HG03103 (cell line): ENCODE results near the gene FOLR1.

Experiments used
- ATAC-seq: cut with Tn5 transposase; IDR thresholded peaks from one replicate; pipeline ENCODE4 v1.9.1; 2021; ENCODE audit warnings: low read depth; ENCODE audit not compliant: unreplicated experiment

FOLR1 gene

GRCh38 chr11:72222907-72223614 is 31.1 kb downstream of the FOLR1 start:
- ATAC-seq = peak; percentile 58

- ATAC-seq = peak; percentile 33
These were observed 31.9 kb downstream of the FOLR1 start for GRCh38 chr11:72223615-72224563.

DNA sequence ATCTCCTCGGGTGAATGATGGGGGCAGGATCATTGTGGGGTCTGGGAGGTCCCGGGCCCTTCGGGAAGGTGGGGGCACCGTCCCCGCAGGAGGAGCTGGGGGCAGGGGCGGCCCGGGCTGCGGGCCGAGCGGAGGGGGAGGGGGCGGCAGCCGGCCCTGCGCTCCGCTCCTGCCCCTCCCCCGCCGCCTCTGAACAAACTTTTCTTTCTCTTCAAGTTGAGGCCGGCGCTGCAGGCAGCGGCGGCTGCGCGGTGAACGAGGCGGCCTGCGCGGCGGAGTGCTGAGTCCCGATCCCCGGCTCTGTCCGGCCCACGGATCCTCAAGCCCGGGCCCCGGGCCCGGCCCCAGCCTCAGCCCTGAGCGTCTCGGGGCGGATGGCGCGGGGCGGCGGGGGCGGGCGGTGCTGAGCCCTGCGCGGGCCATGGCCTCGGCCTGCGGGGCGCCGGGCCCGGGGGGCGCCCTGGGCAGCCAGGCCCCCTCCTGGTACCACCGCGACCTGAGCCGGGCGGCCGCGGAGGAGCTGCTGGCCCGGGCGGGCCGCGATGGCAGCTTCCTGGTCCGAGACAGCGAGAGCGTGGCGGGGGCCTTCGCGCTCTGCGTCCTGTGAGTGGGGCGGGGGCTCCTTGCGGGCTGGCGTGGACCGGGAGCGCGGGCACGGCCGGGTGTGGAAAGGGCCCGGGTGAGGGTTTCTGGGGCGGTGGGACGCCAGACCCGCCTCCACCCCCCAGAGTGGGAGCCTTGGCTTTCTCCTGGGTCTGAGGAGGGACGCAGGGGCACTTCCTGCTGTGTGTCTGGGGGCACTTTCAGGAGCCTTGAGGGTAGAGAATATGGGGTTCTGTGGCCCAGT is 32.8 kb downstream of the FOLR1 start, which contains the start of gene INPPL1:
Gene INPPL1, plus strand, starts transcription at position 204 of the 847 bp plus-strand sequence. Its CDS starts 218 bp downstream, at position 422.
- ATAC-seq = no peak

DNA sequence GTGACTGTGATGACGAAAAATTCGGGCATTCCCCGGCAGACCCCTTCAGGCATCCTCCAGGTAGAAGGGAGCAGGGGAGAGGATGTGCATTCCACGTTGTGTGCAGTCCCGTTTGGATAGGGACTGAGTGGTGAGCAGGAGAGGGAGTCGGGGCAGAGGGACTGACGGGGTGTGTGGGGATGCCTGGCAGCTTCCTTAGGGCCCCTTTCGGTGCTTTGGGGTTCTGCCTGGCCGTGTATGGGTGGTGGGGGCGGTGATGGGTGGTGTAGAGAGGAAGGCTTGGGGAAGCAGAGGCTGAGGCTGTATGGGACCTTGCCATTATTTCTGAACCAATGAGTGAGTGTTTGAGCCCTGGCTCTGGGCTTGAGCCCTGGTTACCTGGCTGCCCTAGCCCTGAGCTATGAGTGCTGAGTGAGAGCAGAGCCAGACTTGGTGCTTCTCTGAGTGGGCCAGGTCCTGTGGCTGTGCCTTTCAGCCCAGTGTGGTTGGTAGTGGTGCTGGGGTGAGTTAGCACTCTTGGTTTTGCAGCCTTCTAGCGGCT is 33.5 kb downstream of the FOLR1 start:
- no peak for ATAC-seq

DNA sequence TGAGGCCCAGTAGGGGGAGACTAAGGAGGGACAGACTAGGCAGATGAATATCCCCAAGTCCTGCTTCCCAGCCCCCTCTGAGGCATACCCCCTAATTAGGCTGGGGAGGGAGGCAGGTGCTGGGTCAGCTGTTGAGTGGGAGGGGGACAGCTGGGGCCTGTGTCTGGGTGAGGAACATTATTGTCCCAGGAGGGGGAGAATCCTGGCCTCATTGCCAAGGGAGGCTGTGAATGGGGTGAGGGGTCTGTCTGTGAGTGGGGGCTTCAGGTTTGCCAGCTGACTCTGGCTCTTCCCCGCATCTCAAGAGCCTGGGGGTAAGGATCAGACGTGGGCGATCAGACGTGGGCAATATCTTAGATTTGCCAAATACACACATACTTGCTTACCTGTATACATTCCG is 34.8 kb downstream of the FOLR1 start:
- no peak for ATAC-seq

DNA sequence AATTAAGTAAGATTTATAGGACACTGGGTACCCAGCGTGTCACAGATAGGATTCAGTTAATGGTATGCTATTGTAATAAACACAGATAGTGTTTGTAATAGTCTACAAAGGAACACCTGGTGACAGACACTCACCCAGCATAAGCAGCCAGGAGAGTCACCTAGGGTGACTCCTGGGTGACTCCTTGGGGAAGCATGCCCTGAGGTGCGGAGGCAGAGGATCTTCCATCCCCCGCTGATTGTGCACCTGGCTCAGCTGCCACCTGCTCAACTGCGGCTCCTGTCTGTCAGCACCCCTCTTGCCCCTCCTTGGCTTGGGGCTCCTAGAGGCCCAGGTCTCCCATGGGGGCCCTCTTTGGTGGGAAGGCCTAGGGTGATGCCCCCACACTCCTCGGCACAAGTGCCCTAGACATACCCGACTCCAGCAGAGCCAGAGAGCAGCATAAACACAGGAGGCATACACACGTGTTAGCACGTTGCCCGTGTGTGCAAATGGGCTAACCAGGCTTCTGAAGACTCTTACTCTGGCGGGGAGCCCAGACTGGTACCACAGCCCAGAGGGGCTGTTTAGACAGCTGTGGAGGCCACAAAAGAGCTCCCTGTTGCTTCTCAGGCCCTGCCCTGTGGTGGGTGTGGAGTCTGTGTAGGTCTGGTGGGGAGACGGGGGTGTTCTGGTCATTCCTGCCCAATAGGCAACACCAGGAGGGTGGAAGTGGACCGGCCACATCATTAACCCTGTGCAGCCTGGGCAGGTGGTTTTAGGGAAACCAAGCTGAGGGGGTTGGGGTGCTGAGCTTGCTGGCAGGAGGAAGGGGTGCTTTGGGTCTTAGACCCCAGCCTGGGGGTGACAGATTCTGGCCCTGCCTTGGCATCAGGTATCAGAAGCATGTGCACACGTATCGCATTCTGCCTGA is 35.6 kb downstream of the FOLR1 start:
- no peak for ATAC-seq

- ATAC-seq = no peak
These were observed 36.4 kb downstream of the FOLR1 start for GRCh38 chr11:72228229-72228843.

DNA sequence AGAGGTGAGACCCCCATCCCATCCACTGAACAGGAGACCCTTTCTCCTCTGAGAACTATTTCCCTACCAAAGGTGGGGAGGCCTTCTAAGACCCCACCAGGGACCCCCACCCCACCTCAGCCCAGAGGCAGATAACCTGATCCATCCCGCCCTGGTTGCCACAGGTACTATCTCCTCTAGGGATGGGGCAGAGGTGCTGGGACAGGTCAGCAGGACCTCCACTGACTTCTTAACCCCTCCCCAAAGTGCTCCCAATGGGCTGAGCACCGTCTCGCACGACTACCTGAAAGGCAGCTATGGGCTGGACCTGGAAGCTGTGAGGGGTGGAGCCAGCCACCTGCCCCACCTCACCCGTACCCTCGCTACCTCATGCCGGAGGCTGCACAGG is 36.9 kb downstream of the FOLR1 start:
- no peak for ATAC-seq

DNA sequence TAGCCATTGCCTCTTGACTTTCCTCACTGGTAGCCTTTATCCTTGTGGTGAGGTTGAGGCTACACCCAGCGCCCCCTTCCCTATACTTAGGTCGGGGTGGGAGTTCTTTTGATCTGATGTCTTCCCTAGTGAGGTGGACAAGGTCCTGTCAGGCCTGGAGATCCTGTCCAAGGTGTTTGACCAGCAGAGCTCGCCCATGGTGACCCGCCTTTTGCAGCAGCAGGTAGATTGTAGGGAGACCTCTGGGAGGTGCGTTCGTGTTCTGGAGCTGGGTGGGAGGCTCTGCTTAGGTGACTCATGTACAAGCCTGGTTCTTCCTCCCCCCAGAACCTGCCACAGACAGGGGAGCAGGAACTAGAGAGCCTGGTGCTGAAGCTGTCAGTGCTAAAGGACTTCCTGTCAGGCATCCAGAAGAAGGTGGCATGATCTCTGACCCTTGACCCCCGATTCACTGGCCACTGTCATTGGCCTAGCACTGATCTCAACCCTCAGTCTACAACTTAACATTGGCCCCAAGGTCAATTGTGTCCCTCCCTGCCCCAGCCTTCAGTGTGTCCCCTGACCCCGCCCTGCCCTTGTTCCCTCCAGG is 37.5 kb downstream of the FOLR1 start:
- ATAC-seq = no peak

DNA sequence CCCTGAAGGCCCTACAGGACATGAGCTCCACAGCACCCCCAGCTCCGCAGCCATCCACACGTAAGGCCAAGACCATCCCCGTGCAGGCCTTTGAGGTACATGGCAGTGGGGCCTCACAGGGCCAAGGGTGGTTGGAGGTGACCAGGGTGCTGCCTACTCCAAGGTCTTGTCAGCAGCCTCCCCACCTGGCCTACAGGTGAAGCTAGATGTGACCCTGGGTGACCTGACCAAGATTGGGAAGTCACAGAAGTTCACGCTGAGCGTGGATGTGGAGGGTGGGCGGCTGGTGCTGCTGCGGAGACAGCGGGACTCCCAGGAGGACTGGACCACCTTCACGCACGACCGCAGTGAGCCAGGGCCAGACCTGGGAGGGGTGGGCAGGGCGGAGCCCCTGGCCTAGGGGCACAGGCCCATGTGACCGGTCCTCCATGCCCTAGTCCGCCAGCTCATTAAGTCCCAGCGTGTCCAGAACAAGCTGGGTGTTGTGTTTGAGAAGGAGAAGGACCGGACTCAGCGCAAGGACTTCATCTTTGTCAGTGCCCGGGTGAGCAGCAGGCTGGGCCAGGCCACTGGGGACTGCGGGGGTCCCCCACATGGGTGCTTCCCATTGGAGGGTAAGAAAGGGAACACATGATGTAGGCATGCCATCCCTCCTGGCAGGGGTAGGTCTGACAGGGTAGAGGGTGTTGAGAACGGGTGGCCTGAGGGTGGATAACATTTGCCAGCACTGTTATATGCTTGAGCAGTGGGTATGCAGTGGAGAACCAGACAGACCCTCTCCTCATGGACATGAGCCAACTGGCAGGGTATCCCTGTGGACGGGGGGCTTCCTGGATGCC is 38.2 kb downstream of the FOLR1 start:
- ATAC-seq = no peak

DNA sequence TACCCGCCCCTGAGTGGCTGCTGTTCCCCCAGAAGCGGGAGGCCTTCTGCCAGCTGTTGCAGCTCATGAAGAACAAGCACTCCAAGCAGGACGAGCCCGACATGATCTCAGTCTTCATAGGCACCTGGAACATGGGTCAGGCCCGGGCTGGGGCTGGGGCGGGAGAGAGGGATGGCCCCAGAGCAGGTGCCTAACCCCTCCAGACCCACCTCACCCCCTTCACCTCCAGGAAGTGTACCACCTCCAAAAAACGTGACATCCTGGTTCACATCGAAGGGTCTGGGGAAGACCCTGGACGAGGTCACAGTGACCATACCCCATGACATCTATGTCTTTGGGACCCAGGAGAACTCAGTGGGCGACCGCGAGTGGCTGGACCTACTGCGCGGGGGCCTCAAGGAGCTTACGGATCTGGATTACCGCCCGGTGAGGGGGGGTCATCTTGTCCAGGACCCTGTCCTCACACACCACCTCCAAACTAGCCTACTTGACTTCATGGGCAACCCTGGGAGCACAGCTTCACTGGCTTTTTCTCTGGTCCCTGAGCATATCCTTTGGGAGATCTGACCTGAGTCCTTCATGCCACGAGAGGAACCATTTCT is 38.9 kb downstream of the FOLR1 start:
- no peak for ATAC-seq

DNA sequence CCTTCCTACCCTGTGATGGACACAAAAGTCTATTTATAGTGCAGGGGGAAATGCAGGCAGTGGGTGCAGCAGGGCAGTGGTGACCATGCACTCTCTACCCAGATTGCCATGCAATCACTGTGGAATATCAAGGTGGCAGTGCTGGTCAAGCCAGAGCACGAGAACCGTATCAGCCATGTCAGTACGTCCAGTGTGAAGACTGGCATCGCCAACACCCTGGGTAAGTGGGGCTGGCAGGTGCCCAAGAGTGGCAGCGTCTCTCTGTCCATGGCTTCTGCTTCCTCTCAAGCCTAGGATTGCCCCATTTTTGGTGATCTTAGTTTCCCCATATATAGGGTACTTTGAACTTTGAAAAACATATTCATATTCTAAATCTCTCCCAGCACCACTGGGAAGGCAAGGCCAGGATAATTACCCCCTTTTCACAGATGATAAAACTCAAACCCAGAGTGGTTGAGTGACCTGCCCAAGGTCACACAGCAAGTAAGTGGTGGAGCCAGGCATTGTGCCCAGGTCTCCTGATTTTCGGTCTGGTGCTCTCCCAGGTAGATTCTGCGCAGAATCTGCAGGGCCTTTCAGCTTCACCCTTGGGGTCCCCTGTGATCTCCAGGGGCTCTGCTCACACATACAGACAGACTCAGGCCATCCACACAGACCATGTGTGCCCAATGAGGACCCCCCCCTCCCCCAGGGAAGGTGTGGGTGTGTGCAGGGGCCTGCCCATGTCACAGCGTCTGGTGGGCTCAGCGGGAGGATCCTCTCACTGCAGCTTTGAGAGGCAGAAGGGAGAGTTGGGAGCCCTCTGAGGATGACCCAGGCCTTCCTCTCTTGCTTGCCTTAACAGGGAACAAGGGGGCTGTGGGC is 39.7 kb downstream of the FOLR1 start:
- no peak for ATAC-seq

DNA sequence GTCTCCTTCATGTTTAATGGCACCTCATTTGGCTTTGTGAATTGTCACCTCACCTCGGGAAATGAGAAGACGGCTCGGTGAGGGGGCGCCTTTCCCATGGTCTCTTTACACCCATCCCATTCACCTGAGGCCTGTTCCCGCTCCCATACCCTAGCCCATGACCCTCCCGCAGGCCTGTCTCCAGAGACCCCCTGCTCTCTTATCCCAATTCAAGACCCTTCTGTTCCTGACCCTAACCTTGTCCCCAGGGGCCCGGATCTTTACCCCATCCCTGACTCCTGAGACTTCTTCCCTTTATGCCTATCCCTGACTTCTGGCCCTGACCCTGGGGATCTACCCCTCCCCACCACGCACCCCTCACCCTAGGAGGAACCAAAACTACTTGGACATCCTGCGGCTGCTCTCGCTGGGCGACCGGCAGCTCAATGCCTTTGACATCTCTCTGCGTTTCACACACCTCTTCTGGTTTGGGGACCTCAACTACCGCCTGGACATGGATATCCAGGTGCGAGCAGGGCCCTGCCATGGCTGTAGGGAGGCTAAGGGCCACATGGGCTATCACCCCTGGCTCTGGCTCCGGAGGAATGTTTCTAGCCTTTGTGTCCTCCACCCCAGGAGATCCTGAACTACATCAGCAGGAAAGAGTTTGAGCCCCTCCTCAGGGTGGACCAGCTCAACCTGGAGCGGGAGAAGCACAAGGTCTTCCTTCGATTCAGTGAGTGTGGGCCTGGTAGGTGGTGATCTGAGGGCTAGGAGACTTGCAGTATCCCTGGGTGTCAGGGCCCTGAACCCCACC is 40.5 kb downstream of the FOLR1 start:
- no peak for ATAC-seq

DNA sequence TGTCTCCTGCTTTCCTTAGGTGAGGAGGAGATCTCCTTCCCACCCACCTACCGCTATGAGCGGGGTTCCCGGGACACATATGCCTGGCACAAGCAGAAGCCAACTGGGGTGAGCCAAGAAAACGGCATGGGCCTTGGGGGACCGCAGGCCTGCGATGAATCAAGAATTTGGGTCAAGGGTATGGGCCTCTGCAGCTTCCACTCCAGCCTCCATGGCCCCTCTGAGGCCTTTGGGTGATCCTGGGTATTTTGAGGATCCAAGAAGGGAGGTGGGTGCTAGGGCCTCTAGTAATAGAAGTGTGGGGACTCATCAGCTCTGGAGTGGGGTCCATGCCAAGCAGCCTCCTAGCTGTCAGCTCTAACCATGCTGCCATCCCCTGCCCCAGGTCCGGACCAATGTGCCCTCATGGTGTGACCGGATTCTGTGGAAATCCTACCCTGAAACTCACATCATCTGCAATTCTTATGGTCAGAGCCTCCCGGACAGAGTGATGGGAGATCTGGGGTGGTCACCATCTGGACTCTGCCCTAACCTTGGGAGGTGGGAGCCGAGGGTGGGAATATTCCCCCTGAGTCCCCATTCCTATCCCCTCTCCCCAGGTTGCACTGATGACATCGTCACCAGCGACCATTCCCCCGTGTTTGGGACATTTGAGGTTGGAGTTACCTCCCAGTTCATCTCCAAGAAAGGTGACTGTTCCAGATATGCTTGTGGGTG is 41.3 kb downstream of the FOLR1 start:
- ATAC-seq = no peak
